HG03378 (cell line): Measurements from ENCODE around the gene DMWD.
"Not testable (repeated sequence)": the region's sequence is repeated elsewhere in the genome, so short reads cannot be mapped to it uniquely, and the experiment has no call there.

ENCODE experiments used
- ATAC-seq: cut with Tn5 transposase; IDR thresholded peaks from one replicate; pipeline ENCODE4 v1.9.1; 2021; ENCODE audit warnings: mild to moderate bottlenecking, moderate library complexity; ENCODE audit not compliant: unreplicated experiment

The DMWD gene

DNA sequence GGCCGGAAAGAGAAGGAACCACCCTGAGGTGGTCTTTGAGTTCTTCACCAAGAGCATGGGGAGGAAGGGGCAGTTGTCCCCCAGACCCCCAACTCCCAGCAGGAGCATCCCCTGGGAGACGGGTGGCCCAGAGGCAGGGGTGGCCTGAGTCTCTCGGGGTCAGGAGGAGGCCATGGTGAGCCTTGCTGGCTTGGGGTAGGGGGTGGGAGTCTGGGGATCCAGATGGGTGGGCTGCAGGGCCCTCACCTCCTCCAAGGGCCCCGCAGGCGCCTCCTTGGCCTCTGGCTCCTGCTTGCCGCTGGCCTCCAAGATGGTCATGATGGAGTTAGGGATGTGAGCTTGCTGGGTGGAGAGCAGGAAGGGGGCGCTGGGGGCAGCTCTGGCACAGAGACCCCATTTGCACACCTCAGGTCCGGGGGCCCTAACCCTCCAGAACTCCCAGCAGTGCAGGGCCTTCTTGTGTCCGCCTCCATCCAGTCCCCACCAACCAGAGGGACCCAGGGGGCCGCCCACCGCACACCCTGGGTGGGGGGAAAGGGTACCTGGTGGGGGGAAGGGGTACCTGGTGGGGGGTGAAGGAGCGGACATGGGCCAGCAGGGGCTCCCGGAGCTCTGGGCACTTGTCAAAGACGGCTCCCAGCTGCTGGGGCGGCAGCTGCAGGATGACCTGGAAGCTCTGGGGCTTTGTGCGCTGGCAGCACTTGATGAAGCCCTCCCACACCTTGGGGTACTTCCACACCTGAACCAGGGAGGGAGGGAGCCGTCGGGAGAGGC, 23.8 kb upstream of the DMWD start:
- ATAC-seq: no peak

GRCh38 chr19:45815481-45816216, 23.0 kb upstream of the DMWD start:
- no peak for ATAC-seq

- ATAC-seq: no peak
Observed at GRCh38 chr19:45814851-45815480, 22.3 kb upstream of the DMWD start, which contains the start of gene RSPH6A. Gene RSPH6A, minus strand, starts transcription at chr19:45815308. Its CDS starts 132 bp downstream, at chr19:45815176.

- ATAC-seq: no peak
Observed at GRCh38 chr19:45814166-45814780, 21.6 kb upstream of the DMWD start.

DNA sequence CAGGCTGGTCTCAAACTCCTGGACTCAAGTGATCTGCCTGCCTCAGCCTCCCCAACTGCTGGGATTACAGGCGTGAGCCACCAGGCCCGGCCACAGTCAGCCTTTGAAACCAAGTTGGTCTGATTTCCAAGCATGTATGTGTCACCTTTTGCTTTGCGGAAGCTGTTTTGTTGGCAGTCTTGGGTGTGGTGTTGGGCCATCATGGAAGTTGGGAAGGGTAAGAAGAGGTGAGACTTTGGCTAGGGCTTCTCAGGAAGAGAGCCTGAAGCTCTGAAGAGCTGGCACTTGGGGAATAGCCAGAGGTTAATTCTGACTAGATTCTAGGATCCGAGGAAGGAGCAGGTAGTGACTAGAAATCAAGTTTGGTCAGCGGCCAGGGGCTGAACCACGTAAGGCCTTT, 19.7 kb upstream of the DMWD start:
- no peak for ATAC-seq

GRCh38 chr19:45809643-45810159, 17.1 kb upstream of the DMWD start:
- ATAC-seq: no peak

GRCh38 chr19:45805719-45806118, 13.1 kb upstream of the DMWD start:
- no peak for ATAC-seq

DNA sequence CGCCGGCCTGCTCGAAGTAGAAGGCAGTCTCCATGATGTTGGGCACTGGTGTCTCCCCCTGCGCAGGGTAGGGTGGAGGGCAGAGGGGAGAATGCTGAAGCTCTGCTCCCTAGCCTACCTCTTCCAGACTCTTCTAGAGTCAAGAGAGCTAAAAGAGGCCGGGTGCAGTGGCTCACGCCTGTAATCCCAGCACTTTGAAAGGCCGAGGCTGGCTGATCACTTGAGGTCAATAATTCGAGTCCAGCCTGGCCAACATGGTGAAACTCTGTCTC, 12.2 kb upstream of the DMWD start:
- no peak for ATAC-seq

DNA sequence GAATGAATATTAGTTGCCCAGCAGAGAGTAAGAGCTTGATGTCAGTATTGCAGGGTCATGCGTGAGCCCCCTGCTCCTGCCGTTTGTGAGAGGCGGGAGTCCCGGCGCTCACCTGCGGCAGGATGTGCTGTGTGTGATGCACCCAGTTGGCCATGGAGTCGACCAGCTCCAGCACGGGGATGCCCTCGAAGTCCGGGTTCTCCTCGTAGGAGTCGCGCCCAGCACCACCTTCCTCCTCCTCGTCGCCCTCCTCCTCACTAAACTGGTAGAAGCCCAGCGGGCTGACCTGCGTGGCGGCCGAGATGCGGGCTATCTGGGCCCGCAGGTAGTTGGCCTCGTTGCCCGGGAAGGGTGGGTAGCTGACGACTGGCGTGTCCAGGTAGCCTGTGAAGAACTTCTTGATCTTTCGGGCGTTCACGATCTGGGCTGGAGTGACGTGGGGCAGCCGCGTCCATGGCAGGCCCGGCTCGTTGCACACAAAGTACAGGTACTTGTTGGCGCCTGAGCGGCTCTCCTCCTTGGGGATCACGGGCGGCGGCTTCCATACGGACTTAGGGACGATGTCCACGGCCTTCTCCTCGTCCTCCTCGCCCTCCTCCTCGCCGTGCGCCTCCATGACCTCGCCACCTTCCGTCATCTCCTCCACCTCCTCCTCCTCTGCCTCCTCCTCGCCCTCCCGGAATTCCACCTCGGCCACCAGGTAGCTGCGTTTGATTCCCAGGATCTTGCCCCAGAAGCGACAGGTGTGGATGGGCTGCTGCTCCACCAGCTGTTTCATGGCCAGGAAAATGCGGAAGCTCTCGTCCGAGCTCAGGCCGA, 11.7 kb upstream of the DMWD start:
- no peak for ATAC-seq

DNA sequence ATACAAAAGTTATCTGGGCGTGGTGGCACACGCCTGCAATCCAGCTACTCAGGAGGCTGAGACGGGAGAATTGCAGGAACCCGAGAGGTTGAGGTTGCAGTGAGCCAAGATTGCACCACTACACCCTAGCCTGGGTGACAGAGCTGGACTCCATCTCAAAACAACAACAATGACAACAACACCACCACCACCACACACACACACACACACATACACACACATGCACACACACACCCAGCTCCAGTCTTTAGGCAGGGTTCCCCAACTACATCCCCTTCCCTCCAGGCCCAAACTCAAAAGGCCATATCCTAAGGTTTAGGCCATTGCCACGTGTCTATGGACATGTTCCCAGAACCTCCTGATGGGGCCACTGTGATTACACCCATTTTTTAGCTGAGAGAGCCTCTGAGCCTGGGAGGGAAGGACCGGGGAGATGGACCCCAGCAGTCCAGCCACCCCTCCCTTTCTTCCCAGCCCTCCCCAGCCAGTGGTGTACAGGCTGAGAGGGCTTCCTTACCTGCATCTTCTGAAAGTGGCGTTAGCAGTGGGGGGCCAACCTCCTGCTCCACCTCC, 9.0 kb upstream of the DMWD start:
- ATAC-seq: no peak

DNA sequence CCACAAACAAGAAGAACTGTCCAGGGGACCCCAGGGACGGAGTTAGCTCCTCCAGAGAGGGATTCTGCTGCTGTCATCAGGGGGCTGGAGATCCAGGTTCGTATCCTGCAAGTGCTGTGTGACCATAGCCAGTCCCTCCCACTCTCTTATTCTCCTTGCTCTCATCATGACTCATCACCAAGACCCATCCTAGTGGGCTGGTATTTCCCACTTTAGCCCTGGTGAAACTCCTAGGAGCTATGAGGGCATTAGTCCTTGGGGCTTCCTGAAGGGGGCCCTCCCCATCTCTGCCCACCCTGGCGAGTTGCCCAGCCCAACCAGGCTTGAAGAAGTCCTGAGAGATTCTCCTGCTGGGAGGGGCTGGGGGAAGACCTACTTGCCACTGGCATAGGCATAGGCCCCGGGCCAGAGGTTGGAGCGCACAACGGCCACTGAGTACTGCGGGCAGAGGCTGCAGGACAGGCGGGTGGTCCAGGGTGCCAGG, 7.5 kb upstream of the DMWD start:
- ATAC-seq: no peak

GRCh38 chr19:45799541-45799940, 6.9 kb upstream of the DMWD start:
- not testable (repeated sequence) for ATAC-seq

- no peak for ATAC-seq
Observed at GRCh38 chr19:45798995-45799517, 6.4 kb upstream of the DMWD start.

DNA sequence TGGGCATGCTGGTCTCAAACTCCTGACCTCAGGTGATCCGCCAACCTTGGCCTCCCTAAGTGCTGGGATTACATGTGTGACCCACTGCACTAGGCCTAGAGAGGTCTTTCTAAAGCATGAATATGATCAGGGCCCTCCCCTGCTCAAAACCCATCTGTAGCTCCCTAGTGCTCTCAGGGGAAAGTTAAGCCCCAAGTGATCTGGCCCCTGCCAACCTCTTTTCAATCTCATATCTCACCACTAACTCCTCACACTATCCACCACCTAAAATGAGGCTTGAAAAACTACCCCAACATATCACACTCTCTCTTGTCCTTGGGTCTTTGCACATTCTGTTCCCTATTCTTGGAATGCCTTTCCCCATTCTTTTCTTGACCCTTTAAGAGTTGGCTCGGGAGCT, 2.0 kb upstream of the DMWD start:
- no peak for ATAC-seq

- ATAC-seq: no peak
Observed at GRCh38 chr19:45793876-45794275, 1.2 kb upstream of the DMWD start.

- no peak for ATAC-seq
Observed at GRCh38 chr19:45793178-45793564, 526 bp upstream of the DMWD start.

DNA sequence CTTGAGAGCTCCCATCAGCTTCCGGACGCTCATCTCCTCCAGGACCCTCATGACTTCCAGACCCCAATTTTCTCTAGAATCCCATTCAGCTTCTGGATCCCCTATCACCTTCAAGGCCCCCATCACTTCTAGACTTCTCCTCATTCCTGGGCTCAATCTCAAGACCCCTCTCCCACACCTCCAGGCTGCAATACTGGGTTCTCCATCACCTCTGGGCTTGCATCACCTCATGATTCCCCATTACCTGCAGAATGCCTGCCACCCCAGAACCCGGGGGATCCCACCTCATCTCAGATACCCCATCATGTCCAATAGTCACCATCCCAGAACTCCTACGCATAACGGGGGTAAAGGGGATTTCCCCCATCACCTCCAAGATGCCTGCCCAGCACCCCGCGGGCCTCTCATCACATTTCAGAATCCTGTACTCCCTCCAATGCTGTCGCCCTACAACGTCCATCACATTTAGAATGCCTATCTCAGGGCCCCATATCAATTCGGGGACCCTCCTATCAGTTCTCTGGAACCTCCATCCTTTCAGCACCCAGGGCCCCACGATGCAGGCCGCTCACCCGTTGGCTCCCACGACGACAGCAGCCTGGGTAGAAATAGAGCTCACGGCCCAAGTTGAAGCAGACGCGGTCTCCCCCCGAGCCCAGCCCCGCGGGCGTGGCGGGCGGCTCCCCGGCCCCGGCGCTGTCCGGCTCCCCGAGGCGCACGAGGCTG, 738 bp downstream of the DMWD start:
- ATAC-seq: no peak

DNA sequence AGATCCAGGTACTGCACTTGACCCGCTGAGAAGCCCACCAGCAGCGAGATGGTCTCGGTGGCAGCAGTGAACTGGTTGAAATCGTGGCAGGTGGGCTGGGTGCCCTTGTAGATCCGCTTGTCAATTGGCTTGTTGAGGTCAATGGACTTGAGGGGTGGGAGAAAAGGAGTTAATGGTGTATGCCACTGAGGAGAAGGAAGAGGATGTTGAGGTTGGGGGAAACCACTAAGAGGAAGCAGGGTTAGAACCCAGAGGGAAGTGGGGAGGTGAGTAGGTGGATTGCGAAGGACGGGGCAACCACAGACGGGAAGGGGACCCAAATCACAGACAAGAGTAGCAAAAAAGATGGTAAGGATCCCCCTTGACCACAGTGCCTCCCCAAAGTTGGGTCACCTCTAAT, 1.7 kb downstream of the DMWD start:
- ATAC-seq: no peak
